ENCODE results near the gene DNAH1. TPM values are rescaled to one million over a fixed set of nuclear protein-coding genes. Genes with fewer than 3 reads are reported as not detected.

Gene DNAH1
- polyA plus RNA-seq, 1 donor (not counting 4 experiments of a cell fraction or from before 2014, with no cell fraction given): 0.33 TPM

GRCh38 chr3:52379610-52380009 is 63.5 kb downstream of the DNAH1 start:
- dilution Hi-C loops (cut with MboI; ENCODE audit: extremely low pct_ligation_motif_present, low sequenced_read_pairs): no loop called here
- DNase-seq (ENCODE audit: low read depth, low spot score) (no peak), FAIRE-seq (no peak)
- H2AFZ ChIP-seq (ENCODE audit: control insufficient read depth, low read length): no peak overlapping the region
- no peak overlapping the region for H3K4me3 ChIP-seq (ENCODE audit: control insufficient read depth in 2 of 3, extremely low read depth in 1 of 3, insufficient read depth in 2 of 3, low read depth in 1 of 3, low read length in 3 of 3)
- H3K4me2 ChIP-seq (ENCODE audit: control insufficient read depth, extremely low read depth, insufficient read depth, low read depth, low read length): no peak overlapping the region
- H3K9ac ChIP-seq (ENCODE audit: control insufficient read depth, extremely low read depth, insufficient read depth, low read length): no peak overlapping the region
- H3K27ac ChIP-seq (ENCODE audit: control insufficient read depth, insufficient read depth, low read length): no peak overlapping the region
- H3K79me2 ChIP-seq (ENCODE audit: control insufficient read depth, insufficient read depth, low read length): no peaks in the 10 kb centered on the region
- H3K9me1 ChIP-seq (ENCODE audit: control insufficient read depth, extremely low read depth, insufficient read depth, low read length): no peaks in the 10 kb centered on the region
- peaks cover 8% of the 10 kb centered on the region for H3K27me3 ChIP-seq (ENCODE audit: control insufficient read depth, extremely low read depth, insufficient read depth, low read length)
- no peaks in the 10 kb centered on the region for H3K36me3 ChIP-seq (ENCODE audit: control insufficient read depth in 2 of 2, extremely low read depth in 1 of 2, insufficient read depth in 2 of 2, low read length in 2 of 2)
- TF ChIP-seq EZH2 (IDR thresholded peaks at IDR 0.05; ENCODE audit: low read length): no peak
- TF ChIP-seq CTCF (optimal IDR thresholded peaks at IDR 0.05 in 1 of 3, IDR thresholded peaks at IDR 0.05 in 1 of 3, conservative IDR thresholded peaks at IDR 0.05 in 1 of 3; ENCODE audit: extremely low read depth in 1 of 3, insufficient read depth in 2 of 3, low read length in 3 of 3): no peak
- no peaks in the 10 kb centered on the region for H4K20me1 ChIP-seq (ENCODE audit: control insufficient read depth, extremely low read depth, insufficient read depth, low read length)
- H3K9me3 ChIP-seq (ENCODE audit: control insufficient read depth, low read depth, low read length): no peaks in the 10 kb centered on the region
- H3K4me1 ChIP-seq (ENCODE audit: control insufficient read depth, extremely low read depth, insufficient read depth, low read length): no peaks in the 10 kb centered on the region

- DNase-seq (ENCODE audit: low read depth, low spot score) (no peak), FAIRE-seq (no peak)
- H4K20me1 ChIP-seq (ENCODE audit: control insufficient read depth, extremely low read depth, insufficient read depth, low read length): no peaks in the 10 kb centered on the region
- no peak for TF ChIP-seq CTCF (optimal IDR thresholded peaks at IDR 0.05 in 1 of 3, IDR thresholded peaks at IDR 0.05 in 1 of 3, conservative IDR thresholded peaks at IDR 0.05 in 1 of 3; ENCODE audit: extremely low read depth in 1 of 3, insufficient read depth in 2 of 3, low read length in 3 of 3)
- TF ChIP-seq EZH2 (IDR thresholded peaks at IDR 0.05; ENCODE audit: low read length): no peak
- no peaks in the 10 kb centered on the region for H3K36me3 ChIP-seq (ENCODE audit: control insufficient read depth in 2 of 2, extremely low read depth in 1 of 2, insufficient read depth in 2 of 2, low read length in 2 of 2)
- peaks cover 8% of the 10 kb centered on the region for H3K27me3 ChIP-seq (ENCODE audit: control insufficient read depth, extremely low read depth, insufficient read depth, low read length)
- H3K4me1 ChIP-seq (ENCODE audit: control insufficient read depth, extremely low read depth, insufficient read depth, low read length): no peaks in the 10 kb centered on the region
- H3K4me2 ChIP-seq (ENCODE audit: control insufficient read depth, extremely low read depth, insufficient read depth, low read depth, low read length): no peak overlapping the region
- H3K79me2 ChIP-seq (ENCODE audit: control insufficient read depth, insufficient read depth, low read length): no peaks in the 10 kb centered on the region
- no peak overlapping the region for H2AFZ ChIP-seq (ENCODE audit: control insufficient read depth, low read length)
- no peak overlapping the region for H3K27ac ChIP-seq (ENCODE audit: control insufficient read depth, insufficient read depth, low read length)
- no peaks in the 10 kb centered on the region for H3K9me1 ChIP-seq (ENCODE audit: control insufficient read depth, extremely low read depth, insufficient read depth, low read length)
- no peak overlapping the region for H3K4me3 ChIP-seq (ENCODE audit: control insufficient read depth in 2 of 3, extremely low read depth in 1 of 3, insufficient read depth in 2 of 3, low read depth in 1 of 3, low read length in 3 of 3)
- no peak overlapping the region for H3K9ac ChIP-seq (ENCODE audit: control insufficient read depth, extremely low read depth, insufficient read depth, low read length)
- dilution Hi-C loops (cut with MboI; ENCODE audit: extremely low pct_ligation_motif_present, low sequenced_read_pairs): no loop called here
- no peaks in the 10 kb centered on the region for H3K9me3 ChIP-seq (ENCODE audit: control insufficient read depth, low read depth, low read length)
Observed at GRCh38 chr3:52380023-52380422, 63.9 kb downstream of the DNAH1 start.

All from keratinocyte (primary cell).